Measurements from ENCODE around the gene SIGMAR1.

- TF ChIP-seq CTCF (IDR thresholded peaks at IDR 0.05; ENCODE audit: low read depth, low read length, missing input control): no peak
- no peak for TF ChIP-seq HNF4G (IDR thresholded peaks at IDR 0.05)
- no peak for TF ChIP-seq REST (IDR thresholded peaks at IDR 0.05)
- TF ChIP-seq, protein P1, sequence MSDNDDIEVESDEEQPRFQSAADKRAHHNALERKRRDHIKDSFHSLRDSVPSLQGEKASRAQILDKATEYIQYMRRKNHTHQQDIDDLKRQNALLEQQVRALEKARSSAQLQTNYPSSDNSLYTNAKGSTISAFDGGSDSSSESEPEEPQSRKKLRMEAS (IDR thresholded peaks at IDR 0.05): no peak
Observed at GRCh38 chr9:34662526-34663302, 25.1 kb upstream of the SIGMAR1 start, which contains the start of gene CCL27.

Measured in liver (tissue), 3 donors.